K562 (cell line): Measurements from ENCODE around the gene NEURL1B. TPM values are rescaled to one million over a fixed set of nuclear protein-coding genes. Genes with fewer than 3 reads are reported as not detected.

Source experiments
- NBN ChIP-seq: fragments of 450-650 bp; IDR thresholded peaks from 2 replicates; pipeline ENCODE4 v1.6.1; 2016; ENCODE audit warnings: low read depth, mild to moderate bottlenecking
- NRF1 ChIP-seq, 2 experiments: fragments of 450-650 bp; IDR thresholded peaks in 1 of 2; conservative IDR thresholded peaks in 1 of 2; 2 replicates each; pipeline ENCODE4 v1.6.1; 2014; ENCODE audit warnings: mild to moderate bottlenecking in 2 of 2
- TCFL5 ChIP-seq: fragments of 250-450 bp; sonication (Bioruptor Pico); conservative IDR thresholded peaks from 2 replicates; pipeline ENCODE4 v1.6.1; 2021; ENCODE audit warnings: mild to moderate bottlenecking, moderate library complexity, matching md5 sums
- ZNF239 ChIP-seq: fragments of 250-450 bp; sonication (Bioruptor Pico); IDR thresholded peaks from 2 replicates; pipeline ENCODE4 v1.4.0; 2020; ENCODE audit warnings: mild to moderate bottlenecking
- ZNF324 ChIP-seq: fragments of 250-450 bp; sonication (Bioruptor Pico); IDR thresholded peaks from 2 replicates; pipeline ENCODE4 v1.4.0; 2020; ENCODE audit warnings: mild to moderate bottlenecking
- ZNF764 ChIP-seq: fragments of 250-450 bp; sonication (Bioruptor Pico); IDR thresholded peaks from 2 replicates; pipeline ENCODE4 v1.4.0; 2020; ENCODE audit warnings: low read depth, mild to moderate bottlenecking, moderate library complexity
- polyA plus RNA-seq, 8 experiments: library from polyadenylated mRNA; depleted of rRNA in 4 of 8; stranded (reverse) in 5 of 8; unstranded in 3 of 8; fragments of >200 nt; fragmentation: Nextera tagmentation in 2 of 8; fragmentation: Illumina TruSeq in 1 of 8; extraction: Ambion mirVana in 2 of 8; extraction: Trizol in 1 of 8; gene quantifications; 2 replicates each; pipeline versions ENCODE4 v1.2.1 to v1.2.3, GENCODE V29; 2011 to 2014; ENCODE audit warnings: inconsistent platforms in 1 of 8, missing spikeins in 1 of 8
- total RNA-seq, 7 experiments: library from RNA; depleted of rRNA in 6 of 7; stranded (reverse); fragments of >200 nt in 6 of 7; fragmentation: Illumina TruSeq in 2 of 7; extraction: Trizol in 2 of 7; gene quantifications; 2 replicates each; pipeline versions ENCODE4 v1.2.1 to v1.2.3, GENCODE V29; 2011 to 2021; ENCODE audit warnings: low replicate concordance in 1 of 7
- TF ChIP-seq, protein P1 (sequence below): fragments of 450-650 bp; IDR thresholded peaks from 2 replicates; pipeline ENCODE4 v1.6.1; 2017; ENCODE audit warnings: antibody characterized with exemption, mild to moderate bottlenecking
- TF ChIP-seq, protein P2 (sequence below): fragments of 450-650 bp; formaldehyde crosslinking; IDR thresholded peaks from 2 replicates; pipeline ENCODE4 v1.4.0; 2022; ENCODE audit warnings: missing genetic modification characterization
- TF ChIP-seq, protein P3 (sequence below), 3 experiments: IDR thresholded peaks in 2 of 3; conservative IDR thresholded peaks in 1 of 3; 2 replicates each; pipeline ENCODE4 v1.5.1; 2011 to 2012; ENCODE audit warnings: low read length in 3 of 3, mild to moderate bottlenecking in 3 of 3, control low read depth in 2 of 3, improper control_type of control experiment in 1 of 3, inconsistent platforms in 1 of 3, low read depth in 1 of 3, mixed read lengths in 1 of 3, moderate library complexity in 1 of 3; ENCODE audit not compliant: insufficient read depth in 2 of 3
- TF ChIP-seq, protein P4 (sequence below), 2 experiments: fragments of 450-650 bp; formaldehyde crosslinking in 1 of 2; IDR thresholded peaks; 2 replicates each; pipeline versions ENCODE4 v1.4.0 to v1.6.1; 2014 to 2020; ENCODE audit warnings: mild to moderate bottlenecking in 2 of 2, borderline replicate concordance in 1 of 2, low read depth in 1 of 2
- TF ChIP-seq, protein P5 (sequence below): IDR thresholded peaks from 2 replicates; pipeline ENCODE4 v1.6.1; 2011; ENCODE audit not compliant: insufficient read length; ENCODE audit errors: extremely low read depth

The NEURL1B gene
- total and polyA plus RNA-seq, 9 of the 15 experiments (the other 6 are each of a cell fraction or from before 2014, with no cell fraction given) = 0.04 TPM; not detected in 8

DNA sequence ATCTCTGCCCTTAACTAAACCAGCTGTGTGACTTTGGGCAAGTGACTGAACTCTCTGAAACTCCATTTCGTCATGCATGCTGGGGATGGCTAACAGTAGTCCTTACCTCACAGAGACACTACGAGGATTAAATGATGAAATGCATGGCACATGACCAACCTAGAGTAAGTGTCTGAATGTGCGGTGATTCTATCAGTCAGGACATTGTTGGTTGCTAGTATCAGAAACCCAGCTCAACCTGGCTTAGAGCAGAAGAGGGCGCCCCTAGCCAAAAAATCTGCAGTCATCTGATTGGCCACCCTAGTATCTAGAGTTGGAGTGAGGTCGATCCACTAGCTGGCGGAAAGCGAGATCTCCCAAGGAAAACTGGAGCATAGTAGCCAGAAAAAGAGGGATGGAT lies 25.2 kb downstream of the NEURL1B start (continued):
- TF ChIP-seq, protein P1, sequence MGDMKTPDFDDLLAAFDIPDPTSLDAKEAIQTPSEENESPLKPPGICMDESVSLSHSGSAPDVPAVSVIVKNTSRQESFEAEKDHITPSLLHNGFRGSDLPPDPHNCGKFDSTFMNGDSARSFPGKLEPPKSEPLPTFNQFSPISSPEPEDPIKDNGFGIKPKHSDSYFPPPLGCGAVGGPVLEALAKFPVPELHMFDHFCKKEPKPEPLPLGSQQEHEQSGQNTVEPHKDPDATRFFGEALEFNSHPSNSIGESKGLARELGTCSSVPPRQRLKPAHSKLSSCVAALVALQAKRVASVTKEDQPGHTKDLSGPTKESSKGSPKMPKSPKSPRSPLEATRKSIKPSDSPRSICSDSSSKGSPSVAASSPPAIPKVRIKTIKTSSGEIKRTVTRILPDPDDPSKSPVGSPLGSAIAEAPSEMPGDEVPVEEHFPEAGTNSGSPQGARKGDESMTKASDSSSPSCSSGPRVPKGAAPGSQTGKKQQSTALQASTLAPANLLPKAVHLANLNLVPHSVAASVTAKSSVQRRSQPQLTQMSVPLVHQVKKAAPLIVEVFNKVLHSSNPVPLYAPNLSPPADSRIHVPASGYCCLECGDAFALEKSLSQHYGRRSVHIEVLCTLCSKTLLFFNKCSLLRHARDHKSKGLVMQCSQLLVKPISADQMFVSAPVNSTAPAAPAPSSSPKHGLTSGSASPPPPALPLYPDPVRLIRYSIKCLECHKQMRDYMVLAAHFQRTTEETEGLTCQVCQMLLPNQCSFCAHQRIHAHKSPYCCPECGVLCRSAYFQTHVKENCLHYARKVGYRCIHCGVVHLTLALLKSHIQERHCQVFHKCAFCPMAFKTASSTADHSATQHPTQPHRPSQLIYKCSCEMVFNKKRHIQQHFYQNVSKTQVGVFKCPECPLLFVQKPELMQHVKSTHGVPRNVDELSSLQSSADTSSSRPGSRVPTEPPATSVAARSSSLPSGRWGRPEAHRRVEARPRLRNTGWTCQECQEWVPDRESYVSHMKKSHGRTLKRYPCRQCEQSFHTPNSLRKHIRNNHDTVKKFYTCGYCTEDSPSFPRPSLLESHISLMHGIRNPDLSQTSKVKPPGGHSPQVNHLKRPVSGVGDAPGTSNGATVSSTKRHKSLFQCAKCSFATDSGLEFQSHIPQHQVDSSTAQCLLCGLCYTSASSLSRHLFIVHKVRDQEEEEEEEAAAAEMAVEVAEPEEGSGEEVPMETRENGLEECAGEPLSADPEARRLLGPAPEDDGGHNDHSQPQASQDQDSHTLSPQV = no peak
- TF ChIP-seq, protein P2, sequence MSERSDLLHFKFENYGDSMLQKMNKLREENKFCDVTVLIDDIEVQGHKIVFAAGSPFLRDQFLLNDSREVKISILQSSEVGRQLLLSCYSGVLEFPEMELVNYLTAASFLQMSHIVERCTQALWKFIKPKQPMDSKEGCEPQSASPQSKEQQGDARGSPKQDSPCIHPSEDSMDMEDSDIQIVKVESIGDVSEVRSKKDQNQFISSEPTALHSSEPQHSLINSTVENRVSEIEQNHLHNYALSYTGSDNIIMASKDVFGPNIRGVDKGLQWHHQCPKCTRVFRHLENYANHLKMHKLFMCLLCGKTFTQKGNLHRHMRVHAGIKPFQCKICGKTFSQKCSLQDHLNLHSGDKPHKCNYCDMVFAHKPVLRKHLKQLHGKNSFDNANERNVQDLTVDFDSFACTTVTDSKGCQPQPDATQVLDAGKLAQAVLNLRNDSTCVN (CRISPR knock-in tag) = no peak
- TF ChIP-seq TCFL5 (CRISPR knock-in tag) (no peak), ZNF764 (CRISPR knock-in tag) (no peak), ZNF324 (no peak), ZNF239 (no peak), NRF1 (conservative IDR thresholded peaks at IDR 0.05 in 1 of 2, IDR thresholded peaks at IDR 0.05 in 1 of 2) (no peak), NBN (no peak)
- TF ChIP-seq, protein P3, sequence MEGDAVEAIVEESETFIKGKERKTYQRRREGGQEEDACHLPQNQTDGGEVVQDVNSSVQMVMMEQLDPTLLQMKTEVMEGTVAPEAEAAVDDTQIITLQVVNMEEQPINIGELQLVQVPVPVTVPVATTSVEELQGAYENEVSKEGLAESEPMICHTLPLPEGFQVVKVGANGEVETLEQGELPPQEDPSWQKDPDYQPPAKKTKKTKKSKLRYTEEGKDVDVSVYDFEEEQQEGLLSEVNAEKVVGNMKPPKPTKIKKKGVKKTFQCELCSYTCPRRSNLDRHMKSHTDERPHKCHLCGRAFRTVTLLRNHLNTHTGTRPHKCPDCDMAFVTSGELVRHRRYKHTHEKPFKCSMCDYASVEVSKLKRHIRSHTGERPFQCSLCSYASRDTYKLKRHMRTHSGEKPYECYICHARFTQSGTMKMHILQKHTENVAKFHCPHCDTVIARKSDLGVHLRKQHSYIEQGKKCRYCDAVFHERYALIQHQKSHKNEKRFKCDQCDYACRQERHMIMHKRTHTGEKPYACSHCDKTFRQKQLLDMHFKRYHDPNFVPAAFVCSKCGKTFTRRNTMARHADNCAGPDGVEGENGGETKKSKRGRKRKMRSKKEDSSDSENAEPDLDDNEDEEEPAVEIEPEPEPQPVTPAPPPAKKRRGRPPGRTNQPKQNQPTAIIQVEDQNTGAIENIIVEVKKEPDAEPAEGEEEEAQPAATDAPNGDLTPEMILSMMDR (IDR thresholded peaks at IDR 0.05 in 2 of 3, conservative IDR thresholded peaks at IDR 0.05 in 1 of 3; ENCODE audit: insufficient read depth in 2 of 3, low read depth in 1 of 3, low read length in 3 of 3) = peak; percentile 45 to 63 (median 57)
- TF ChIP-seq, protein P4, sequence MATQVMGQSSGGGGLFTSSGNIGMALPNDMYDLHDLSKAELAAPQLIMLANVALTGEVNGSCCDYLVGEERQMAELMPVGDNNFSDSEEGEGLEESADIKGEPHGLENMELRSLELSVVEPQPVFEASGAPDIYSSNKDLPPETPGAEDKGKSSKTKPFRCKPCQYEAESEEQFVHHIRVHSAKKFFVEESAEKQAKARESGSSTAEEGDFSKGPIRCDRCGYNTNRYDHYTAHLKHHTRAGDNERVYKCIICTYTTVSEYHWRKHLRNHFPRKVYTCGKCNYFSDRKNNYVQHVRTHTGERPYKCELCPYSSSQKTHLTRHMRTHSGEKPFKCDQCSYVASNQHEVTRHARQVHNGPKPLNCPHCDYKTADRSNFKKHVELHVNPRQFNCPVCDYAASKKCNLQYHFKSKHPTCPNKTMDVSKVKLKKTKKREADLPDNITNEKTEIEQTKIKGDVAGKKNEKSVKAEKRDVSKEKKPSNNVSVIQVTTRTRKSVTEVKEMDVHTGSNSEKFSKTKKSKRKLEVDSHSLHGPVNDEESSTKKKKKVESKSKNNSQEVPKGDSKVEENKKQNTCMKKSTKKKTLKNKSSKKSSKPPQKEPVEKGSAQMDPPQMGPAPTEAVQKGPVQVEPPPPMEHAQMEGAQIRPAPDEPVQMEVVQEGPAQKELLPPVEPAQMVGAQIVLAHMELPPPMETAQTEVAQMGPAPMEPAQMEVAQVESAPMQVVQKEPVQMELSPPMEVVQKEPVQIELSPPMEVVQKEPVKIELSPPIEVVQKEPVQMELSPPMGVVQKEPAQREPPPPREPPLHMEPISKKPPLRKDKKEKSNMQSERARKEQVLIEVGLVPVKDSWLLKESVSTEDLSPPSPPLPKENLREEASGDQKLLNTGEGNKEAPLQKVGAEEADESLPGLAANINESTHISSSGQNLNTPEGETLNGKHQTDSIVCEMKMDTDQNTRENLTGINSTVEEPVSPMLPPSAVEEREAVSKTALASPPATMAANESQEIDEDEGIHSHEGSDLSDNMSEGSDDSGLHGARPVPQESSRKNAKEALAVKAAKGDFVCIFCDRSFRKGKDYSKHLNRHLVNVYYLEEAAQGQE (IDR thresholded peaks at IDR 0.05; ENCODE audit: borderline replicate concordance) = peak; percentile 62
- TF ChIP-seq, protein P4 (CRISPR knock-in tag; IDR thresholded peaks at IDR 0.05; ENCODE audit: low read depth) = no peak
- TF ChIP-seq, protein P5, sequence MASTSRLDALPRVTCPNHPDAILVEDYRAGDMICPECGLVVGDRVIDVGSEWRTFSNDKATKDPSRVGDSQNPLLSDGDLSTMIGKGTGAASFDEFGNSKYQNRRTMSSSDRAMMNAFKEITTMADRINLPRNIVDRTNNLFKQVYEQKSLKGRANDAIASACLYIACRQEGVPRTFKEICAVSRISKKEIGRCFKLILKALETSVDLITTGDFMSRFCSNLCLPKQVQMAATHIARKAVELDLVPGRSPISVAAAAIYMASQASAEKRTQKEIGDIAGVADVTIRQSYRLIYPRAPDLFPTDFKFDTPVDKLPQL = no peak
